GM12865 (cell line): ENCODE data around the gene HOXD3.

ENCODE experiments used
- DNase-seq: peaks from one replicate; pipeline ENCODE4 v3.0.0; 2010; ENCODE audit warnings: low read depth
- H3K4me3 ChIP-seq: 2 replicates; pipeline ENCODE4 v1.5.1; 2011; ENCODE audit warnings: mild to moderate bottlenecking, low read depth, low read length, control low read depth
- TF ChIP-seq, protein P1 (sequence below): IDR thresholded peaks from 2 replicates; pipeline ENCODE4 v1.5.1; 2011; ENCODE audit warnings: low read length, control low read depth, low read depth, inconsistent platforms; ENCODE audit not compliant: insufficient read depth; ENCODE audit errors: missing control alignments

HOXD3 gene

DNA sequence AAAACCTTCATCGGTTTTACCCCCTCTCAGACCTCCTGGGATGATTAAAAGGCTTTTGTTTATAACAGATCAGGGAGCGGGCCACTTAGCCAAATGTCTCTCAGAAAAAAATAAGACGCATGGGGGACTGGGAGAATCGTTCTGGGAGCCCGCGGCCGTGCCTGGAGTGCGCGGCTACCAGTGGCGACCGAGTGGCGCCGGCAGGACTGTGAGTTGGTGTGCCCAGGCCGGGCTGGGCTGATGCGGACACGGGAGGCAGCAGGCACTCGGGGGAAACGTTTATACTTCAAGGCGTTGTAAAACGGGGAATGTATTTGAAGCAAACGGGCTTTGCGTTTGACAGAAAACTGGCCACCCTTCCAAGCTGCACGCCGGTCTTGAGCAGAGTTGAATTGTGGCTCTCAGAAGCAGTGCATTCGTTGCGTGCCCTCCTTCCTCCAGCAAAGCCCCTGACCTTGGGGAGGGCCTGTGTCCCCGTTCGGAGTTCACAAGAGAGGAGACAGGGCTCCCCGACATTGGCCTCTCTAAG, 45.2 kb upstream of the HOXD3 start:
- no peak overlapping the region for H3K4me3 ChIP-seq
- TF ChIP-seq, protein P1, sequence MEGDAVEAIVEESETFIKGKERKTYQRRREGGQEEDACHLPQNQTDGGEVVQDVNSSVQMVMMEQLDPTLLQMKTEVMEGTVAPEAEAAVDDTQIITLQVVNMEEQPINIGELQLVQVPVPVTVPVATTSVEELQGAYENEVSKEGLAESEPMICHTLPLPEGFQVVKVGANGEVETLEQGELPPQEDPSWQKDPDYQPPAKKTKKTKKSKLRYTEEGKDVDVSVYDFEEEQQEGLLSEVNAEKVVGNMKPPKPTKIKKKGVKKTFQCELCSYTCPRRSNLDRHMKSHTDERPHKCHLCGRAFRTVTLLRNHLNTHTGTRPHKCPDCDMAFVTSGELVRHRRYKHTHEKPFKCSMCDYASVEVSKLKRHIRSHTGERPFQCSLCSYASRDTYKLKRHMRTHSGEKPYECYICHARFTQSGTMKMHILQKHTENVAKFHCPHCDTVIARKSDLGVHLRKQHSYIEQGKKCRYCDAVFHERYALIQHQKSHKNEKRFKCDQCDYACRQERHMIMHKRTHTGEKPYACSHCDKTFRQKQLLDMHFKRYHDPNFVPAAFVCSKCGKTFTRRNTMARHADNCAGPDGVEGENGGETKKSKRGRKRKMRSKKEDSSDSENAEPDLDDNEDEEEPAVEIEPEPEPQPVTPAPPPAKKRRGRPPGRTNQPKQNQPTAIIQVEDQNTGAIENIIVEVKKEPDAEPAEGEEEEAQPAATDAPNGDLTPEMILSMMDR, result no peak
- DNase-seq, result no peak

DNA sequence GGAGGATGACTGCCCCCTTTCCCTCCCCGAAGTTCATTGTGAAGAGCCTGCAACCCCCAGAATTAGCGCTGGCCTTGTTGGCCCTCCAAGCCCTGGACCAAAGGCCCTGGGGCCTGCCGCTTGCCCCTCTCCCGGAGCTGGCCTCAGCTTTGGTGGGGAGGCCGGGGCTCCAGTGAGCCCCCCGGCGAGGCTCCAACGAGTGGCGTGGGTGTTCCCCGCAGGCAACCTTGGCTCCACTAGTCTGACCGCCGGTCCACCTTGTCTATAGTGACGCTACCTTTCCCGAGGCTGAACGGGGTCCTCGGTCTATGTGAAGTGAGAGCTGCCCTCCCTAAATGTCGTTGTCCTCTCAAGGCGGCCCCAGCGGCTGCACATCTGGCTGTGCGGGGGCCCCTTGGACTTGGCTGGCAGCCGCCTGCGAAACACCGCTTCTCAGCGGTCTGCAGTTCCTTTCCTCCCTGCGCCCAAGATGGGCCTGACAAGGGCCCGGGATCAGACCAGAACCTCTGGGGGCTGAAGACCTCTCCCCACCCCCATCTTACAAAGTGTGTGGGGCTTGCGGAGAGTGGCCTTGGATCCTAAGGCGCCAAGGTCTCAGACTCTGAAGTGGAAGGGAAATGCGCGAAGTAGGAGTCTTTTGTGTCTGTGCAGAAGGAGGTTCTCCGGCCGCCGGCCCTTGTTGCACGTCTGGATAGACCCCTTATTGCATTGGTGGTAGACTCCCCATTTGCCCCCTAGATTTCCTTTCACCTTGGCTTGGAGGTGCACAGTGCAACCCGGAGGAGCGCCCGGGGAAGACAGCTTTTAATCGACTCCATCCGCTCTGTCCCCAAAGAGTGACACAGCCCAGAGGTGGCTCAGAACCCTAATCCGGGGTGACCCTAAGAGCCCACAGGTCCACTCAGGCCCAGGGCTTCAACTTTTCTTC, 44.5 kb upstream of the HOXD3 start:
- DNase-seq, result no peak
- H3K4me3 ChIP-seq, result no peak overlapping the region
- TF ChIP-seq, protein P1, result no peak

DNA sequence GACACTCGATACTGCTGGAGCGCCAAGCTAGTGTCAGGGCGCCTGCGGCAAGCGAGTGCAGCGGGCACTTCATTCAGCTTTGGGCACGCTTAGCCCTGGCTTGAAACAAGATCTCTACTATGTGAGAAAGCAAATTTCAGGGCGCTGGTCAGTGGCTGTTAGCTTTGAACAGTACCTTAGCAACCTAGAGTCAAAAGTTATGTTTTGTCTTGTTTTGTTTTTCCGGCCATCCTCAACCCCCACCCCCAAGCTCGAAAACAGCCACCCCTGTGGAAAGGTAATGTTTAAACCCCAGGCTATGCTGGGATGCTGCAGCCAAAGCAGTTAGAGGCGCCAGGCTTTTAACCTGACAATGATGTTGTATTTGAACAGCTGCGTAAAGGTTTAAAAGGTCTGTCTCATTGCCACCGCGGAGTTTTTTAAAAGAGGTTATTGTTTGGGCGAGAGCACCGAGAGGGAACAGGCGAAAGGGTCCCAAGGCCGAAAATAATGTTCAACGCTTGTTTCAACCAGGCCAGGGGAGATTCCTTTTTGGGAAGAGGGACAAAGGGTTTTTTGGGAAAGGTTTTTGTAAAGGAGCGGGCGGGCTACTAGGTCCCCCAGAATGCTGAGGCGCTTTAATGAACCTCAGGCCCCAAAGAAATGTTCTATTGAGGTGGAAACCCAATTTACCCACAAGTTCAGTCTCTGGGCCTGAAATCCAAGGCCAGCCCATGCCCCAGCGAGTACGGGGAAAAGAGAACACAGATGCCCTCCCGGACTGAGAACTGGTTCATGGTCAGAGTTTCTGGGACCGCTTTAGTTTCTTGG, 42.8 kb upstream of the HOXD3 start:
- DNase-seq, result no peak
- TF ChIP-seq, protein P1, result no peak
- H3K4me3 ChIP-seq, result no peak overlapping the region

DNA sequence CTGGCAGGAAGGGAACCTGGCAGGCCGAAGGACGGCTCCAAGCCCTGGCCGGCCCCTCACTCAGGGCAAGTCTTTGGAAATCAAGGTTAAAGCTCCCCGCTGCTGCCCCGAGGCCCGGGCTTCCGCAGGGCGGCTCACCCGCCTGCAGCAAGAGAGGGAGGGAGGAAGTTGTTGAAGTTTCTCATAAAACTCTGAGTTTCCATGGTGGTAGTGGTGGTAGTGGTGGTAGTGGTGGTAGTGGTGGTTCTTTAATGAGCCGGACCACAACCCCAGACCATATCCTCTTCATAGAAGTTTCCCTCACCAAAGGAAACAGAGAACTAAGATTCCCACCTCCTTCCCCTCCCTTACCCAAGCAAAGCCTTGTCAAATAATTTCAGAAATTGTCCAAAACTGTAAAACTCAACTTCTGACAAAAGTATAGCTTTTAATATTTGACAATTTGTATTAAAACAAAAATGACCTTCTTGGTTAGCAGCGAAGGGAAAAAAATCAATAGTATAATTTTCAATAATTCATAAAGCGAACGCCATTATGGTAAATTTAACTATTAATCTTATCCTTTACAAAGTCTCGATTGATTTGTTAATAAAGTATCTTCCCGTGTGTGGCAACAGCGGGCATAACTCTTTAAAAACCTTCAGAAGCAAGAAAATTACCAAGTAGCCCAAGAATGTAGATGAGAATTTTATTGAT, 42.0 kb upstream of the HOXD3 start:
- no peak for DNase-seq
- TF ChIP-seq, protein P1, result no peak
- no peak overlapping the region for H3K4me3 ChIP-seq

DNA sequence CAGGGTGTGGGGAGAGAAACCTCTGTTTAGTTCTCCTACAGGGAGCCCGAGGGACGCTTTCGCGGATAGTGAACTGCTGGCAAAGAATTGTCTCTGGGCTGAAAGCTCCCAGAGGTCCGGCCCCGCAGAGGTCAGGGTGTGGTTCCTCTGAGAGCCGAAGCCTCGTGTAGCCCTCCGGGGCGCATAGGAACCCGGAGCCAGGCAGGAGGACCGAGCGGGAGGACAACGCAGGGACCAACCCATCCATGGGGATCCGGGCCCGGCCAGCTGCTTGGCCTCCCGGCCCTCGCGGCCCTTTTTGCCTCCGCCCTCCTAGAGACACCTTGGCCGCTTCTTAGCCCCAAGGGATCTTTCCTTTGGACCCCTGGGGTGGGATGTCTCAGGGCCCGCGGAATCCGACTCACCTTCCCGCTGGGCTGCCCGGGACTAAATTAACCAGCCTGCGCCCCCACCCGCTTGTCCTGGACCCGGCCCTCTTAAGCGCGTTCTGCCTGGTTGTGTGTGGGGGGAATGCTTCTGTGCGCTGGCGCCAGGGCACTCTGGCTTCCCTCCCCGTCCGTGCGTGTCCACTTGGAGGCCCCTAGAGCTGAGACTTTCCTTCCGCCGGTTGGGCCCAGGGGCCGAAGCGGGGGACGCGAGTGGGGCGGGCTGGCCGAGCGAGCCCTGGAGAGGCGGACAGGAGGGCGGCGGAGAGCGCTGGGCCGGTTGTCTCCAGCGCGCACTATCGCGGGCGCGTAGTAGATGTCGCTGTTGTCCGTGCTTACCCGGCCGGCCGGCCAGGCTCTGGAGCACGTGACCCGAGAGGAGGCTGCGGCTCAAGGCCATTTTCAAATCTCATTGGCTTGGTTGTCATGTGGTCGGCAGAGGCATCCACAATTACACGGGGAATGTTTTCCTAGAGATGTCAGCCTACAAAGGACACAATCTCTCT, 41.0 kb upstream of the HOXD3 start, which contains the start of gene HOXD10:
Gene HOXD10 (plus strand): TSS at position 896 of the 931 bp plus-strand sequence. CDS start 56 bp downstream, outside the sequence.
- TF ChIP-seq, protein P1, result no peak
- H3K4me3 ChIP-seq, result no peak within 1 kb of the TSS
- DNase-seq, result no peak
